Neural crest cell (in vitro differentiated cells): ENCODE results near the gene WDR37. TPM values are rescaled to one million over a fixed set of nuclear protein-coding genes. Genes with fewer than 3 reads are reported as not detected.

ENCODE experiments used
- DNase-seq: peaks from one replicate; pipeline ENCODE4 v3.0.0; 2021; ENCODE audit warnings: low read depth, mixed read lengths, low spot score
- H3K27ac Mint-ChIP-seq: one replicate; pipeline ENCODE4 v1.8.0; 2021; ENCODE audit warnings: mild to moderate bottlenecking, mixed read lengths; ENCODE audit not compliant: unreplicated experiment
- H3K27me3 Mint-ChIP-seq: 2 replicates; pipeline ENCODE4 v1.8.0; 2021; ENCODE audit warnings: low read depth, mild to moderate bottlenecking, mixed read lengths
- H3K36me3 Mint-ChIP-seq: 2 replicates; pipeline ENCODE4 v1.8.0; 2021; ENCODE audit warnings: low read depth, mild to moderate bottlenecking, mixed read lengths
- H3K4me1 Mint-ChIP-seq: 2 replicates; pipeline ENCODE4 v1.8.0; 2021; ENCODE audit warnings: mixed read lengths
- H3K4me3 Mint-ChIP-seq: one replicate; pipeline ENCODE4 v1.8.0; 2021; ENCODE audit warnings: mild to moderate bottlenecking, mixed read lengths
- H3K9me3 Mint-ChIP-seq: 2 replicates; pipeline ENCODE4 v1.8.0; 2021; ENCODE audit warnings: mixed read lengths
- CTCF ChIP-seq: fragments of 200-600 bp; sonication (generic); conservative IDR thresholded peaks from 2 replicates; pipeline ENCODE4 v1.5.0; 2021; ENCODE audit warnings: antibody characterized with exemption, mild to moderate bottlenecking
- total RNA-seq: library from RNA; stranded (reverse); gene quantifications from 2 replicates; pipeline ENCODE4 v1.2.1, GENCODE V29; 2021

WDR37 gene
- total RNA-seq, 1 donor from 2014 or later = 19.5 TPM

GRCh38 chr10:1084011-1084950 is 28.1 kb downstream of the WDR37 start:
- H3K4me1 Mint-ChIP-seq = peaks cover 7% of the 10 kb centered on the region
- no peak overlapping the region for H3K4me3 Mint-ChIP-seq
- no peak overlapping the region for H3K27ac Mint-ChIP-seq
- H3K36me3 Mint-ChIP-seq = peaks cover 5% of the 10 kb centered on the region
- DNase-seq = no peak
- no peaks in the 10 kb centered on the region for H3K27me3 Mint-ChIP-seq
- no peaks in the 10 kb centered on the region for H3K9me3 Mint-ChIP-seq
- TF ChIP-seq CTCF = no peak

DNA sequence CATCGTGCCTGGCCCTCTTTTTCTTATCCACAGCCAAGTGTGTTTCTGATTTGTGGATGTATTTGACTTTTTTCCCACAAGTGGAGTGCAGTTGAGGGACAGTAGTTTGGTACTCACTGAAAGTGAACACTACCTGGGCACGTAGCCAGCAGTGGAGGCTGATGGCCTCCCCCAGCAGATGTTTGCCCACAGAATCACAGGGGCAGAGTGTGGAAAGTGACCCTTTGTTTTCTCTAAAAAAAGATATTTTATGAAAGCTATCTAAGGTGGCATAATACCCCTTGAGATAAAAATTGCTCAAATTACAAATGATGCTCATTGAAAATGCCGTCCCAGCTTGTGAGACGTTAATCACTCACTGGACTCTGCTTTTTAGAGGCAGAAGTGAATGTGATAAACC is 29.1 kb downstream of the WDR37 start:
- DNase-seq = no peak
- H3K36me3 Mint-ChIP-seq = peaks cover 6% of the 10 kb centered on the region
- TF ChIP-seq CTCF = no peak
- no peak overlapping the region for H3K4me3 Mint-ChIP-seq
- H3K27ac Mint-ChIP-seq = no peak overlapping the region
- no peaks in the 10 kb centered on the region for H3K9me3 Mint-ChIP-seq
- H3K4me1 Mint-ChIP-seq = peaks cover 12% of the 10 kb centered on the region
- H3K27me3 Mint-ChIP-seq = no peaks in the 10 kb centered on the region

GRCh38 chr10:1086787-1087186 is 30.6 kb downstream of the WDR37 start:
- no peak for DNase-seq
- no peak overlapping the region for H3K4me3 Mint-ChIP-seq
- no peaks in the 10 kb centered on the region for H3K9me3 Mint-ChIP-seq
- H3K27ac Mint-ChIP-seq = no peak overlapping the region
- TF ChIP-seq CTCF = no peak
- H3K4me1 Mint-ChIP-seq = peaks cover 12% of the 10 kb centered on the region
- H3K36me3 Mint-ChIP-seq = peaks cover 14% of the 10 kb centered on the region
- no peaks in the 10 kb centered on the region for H3K27me3 Mint-ChIP-seq

DNA sequence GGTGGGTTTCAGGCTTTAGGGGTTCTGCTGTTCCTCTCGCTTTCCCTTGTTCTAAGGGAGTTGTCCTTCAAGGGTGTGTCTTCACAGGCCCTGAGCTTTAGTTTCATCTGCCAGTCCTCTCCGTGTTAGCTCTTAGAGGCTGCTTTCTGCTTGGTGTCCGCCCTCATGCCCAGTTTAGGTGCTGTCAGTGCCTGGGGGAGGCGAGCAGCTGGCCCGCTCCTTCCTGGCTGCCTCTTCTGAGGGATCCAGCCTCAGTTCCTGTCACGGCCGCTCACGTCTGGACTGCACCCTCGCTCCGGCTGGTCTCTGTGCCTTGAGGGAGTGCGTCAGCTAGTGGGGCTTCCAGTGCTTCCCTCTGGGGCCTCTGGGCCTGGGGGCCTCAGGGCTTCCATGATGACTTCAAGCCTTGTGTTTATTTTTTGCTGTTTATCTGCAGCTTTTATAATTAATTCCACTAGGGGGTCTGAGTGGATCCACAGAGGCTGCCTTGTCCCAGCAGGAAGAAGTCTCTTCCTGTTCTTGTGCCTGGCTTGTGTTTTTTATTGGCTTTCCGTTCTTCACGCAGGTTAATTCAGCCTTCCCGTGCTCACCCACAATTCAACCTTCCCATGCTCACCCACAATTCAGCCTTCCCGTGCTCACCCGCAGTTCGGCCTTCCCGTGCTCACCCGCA is 33.0 kb downstream of the WDR37 start:
- H3K27me3 Mint-ChIP-seq = no peaks in the 10 kb centered on the region
- DNase-seq = no peak
- peaks cover 12% of the 10 kb centered on the region for H3K4me1 Mint-ChIP-seq
- peak overlapping the region; percentile 91 for H3K27ac Mint-ChIP-seq
- peaks cover 14% of the 10 kb centered on the region for H3K36me3 Mint-ChIP-seq
- TF ChIP-seq CTCF = no peak
- no peak overlapping the region for H3K4me3 Mint-ChIP-seq
- no peaks in the 10 kb centered on the region for H3K9me3 Mint-ChIP-seq

DNA sequence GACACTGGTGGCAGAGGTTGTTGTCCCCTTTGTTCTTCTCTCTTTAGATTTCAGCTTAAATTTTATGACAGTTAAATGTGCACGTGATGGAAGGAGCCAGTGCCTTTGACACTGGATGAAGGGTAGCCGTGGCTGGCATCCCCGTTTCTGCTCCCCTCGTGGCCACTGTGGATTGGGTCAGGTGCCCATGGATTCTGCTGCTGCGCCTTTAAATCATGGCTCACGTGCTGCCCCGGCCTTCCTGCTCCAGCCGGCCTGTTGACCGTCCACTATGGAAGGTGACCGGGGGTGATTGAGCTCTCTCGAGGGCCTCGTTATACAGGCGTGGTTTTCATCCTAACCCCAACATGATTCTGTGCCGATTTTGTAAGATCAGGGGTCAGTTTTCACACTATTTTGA is 34.5 kb downstream of the WDR37 start:
- DNase-seq = no peak
- peaks cover 14% of the 10 kb centered on the region for H3K36me3 Mint-ChIP-seq
- H3K4me1 Mint-ChIP-seq = peaks cover 12% of the 10 kb centered on the region
- TF ChIP-seq CTCF = no peak
- no peak overlapping the region for H3K27ac Mint-ChIP-seq
- no peak overlapping the region for H3K4me3 Mint-ChIP-seq
- H3K27me3 Mint-ChIP-seq = no peaks in the 10 kb centered on the region
- H3K9me3 Mint-ChIP-seq = no peaks in the 10 kb centered on the region
